Thyroid gland (tissue), 4 donors: ENCODE measurements around the gene P3H3.

Experiments
- POLR2A ChIP-seq, 2 donors: fragments of 450-650 bp; IDR thresholded peaks; one replicate each; pipeline ENCODE4 v1.6.1; 2017; ENCODE audit warnings: antibody characterized with exemption in 2 of 2, mild to moderate bottlenecking in 2 of 2, moderate library complexity in 1 of 2
- TF ChIP-seq, protein P1 (sequence below), 6 experiments: fragments of 200-600 bp in 3 of 6; fragments of 450-650 bp in 3 of 6; sonication (generic) in 3 of 6; IDR thresholded peaks; one replicate each; pipeline ENCODE4 v1.5.1; 2016 to 2019; ENCODE audit warnings: antibody characterized with exemption in 6 of 6, mild to moderate bottlenecking in 2 of 6, inconsistent platforms in 1 of 6, moderate library complexity in 1 of 6

DNA sequence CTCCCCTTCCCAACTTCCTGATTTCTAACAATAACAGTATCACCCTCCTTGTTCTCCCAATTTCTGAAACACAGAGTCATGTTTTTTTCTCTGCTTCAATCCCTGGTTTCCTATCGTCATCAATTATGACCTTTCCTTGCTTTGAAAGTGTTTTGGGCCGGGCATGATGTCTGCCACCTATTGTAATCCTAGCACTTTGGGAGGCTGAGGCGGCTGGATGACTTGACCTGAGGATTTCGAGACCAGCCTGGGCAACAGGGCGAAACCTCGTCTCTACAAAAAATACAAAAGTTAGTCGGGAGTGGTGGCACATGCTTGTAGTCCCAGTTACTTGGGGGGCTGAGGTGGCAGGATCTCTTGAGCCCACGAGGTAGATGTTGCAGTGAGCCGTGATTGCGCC is 19.2 kb upstream of the P3H3 start:
- TF ChIP-seq POLR2A (IDR thresholded peaks at IDR 0.05), result no peak
- TF ChIP-seq, protein P1, sequence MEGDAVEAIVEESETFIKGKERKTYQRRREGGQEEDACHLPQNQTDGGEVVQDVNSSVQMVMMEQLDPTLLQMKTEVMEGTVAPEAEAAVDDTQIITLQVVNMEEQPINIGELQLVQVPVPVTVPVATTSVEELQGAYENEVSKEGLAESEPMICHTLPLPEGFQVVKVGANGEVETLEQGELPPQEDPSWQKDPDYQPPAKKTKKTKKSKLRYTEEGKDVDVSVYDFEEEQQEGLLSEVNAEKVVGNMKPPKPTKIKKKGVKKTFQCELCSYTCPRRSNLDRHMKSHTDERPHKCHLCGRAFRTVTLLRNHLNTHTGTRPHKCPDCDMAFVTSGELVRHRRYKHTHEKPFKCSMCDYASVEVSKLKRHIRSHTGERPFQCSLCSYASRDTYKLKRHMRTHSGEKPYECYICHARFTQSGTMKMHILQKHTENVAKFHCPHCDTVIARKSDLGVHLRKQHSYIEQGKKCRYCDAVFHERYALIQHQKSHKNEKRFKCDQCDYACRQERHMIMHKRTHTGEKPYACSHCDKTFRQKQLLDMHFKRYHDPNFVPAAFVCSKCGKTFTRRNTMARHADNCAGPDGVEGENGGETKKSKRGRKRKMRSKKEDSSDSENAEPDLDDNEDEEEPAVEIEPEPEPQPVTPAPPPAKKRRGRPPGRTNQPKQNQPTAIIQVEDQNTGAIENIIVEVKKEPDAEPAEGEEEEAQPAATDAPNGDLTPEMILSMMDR (IDR thresholded peaks at IDR 0.05), result no peak
